Activated naive CD8-positive, alpha-beta T cell treated with anti-CD3 and anti-CD28 coated beads for 36 hours (primary cell): Measurements from ENCODE around the gene ADAMTS10. TPM values are rescaled to one million over a fixed set of nuclear protein-coding genes. Genes with fewer than 3 reads are reported as not detected.
"Not testable (repeated sequence)": the region's sequence is repeated elsewhere in the genome, so short reads cannot be mapped to it uniquely, and the experiment has no call there.

Experiments used
- DNase-seq: peaks from one replicate; pipeline ENCODE4 v3.0.0; 2021
- H3K27ac Mint-ChIP-seq: one replicate; pipeline ENCODE4 v1.8.0; 2022; ENCODE audit warnings: mild to moderate bottlenecking, moderate library complexity, mixed read lengths
- H3K27me3 Mint-ChIP-seq: one replicate; pipeline ENCODE4 v1.8.0; 2022; ENCODE audit warnings: mild to moderate bottlenecking, mixed read lengths
- H3K36me3 Mint-ChIP-seq: one replicate; pipeline ENCODE4 v1.8.0; 2021; ENCODE audit warnings: mild to moderate bottlenecking, mixed read lengths
- H3K4me1 Mint-ChIP-seq: one replicate; pipeline ENCODE4 v1.8.0; 2021; ENCODE audit warnings: mixed read lengths
- H3K4me3 Mint-ChIP-seq: one replicate; pipeline ENCODE4 v1.8.0; 2022; ENCODE audit warnings: mild to moderate bottlenecking, moderate library complexity, mixed read lengths
- H3K9me3 Mint-ChIP-seq: one replicate; pipeline ENCODE4 v1.8.0; 2022; ENCODE audit warnings: mixed read lengths
- total RNA-seq, 2 experiments: library from RNA; stranded (reverse); gene quantifications; one replicate each; pipeline ENCODE4 v1.2.3, GENCODE V29; 2021

The ADAMTS10 gene
- total RNA-seq, 2 experiments from 2014 or later: 3.7 to 4.1 TPM

- DNase-seq: no peak
- H3K27ac Mint-ChIP-seq: no peak overlapping the region
- no peaks in the 10 kb centered on the region for H3K9me3 Mint-ChIP-seq
- H3K36me3 Mint-ChIP-seq: no peaks in the 10 kb centered on the region
- peaks cover 36% of the 10 kb centered on the region for H3K4me1 Mint-ChIP-seq
- no peak overlapping the region for H3K4me3 Mint-ChIP-seq
- H3K27me3 Mint-ChIP-seq: no peaks in the 10 kb centered on the region
Observed at GRCh38 chr19:8567522-8568172, 42.9 kb downstream of the ADAMTS10 start.

- H3K4me3 Mint-ChIP-seq: no peak overlapping the region
- H3K36me3 Mint-ChIP-seq: no peaks in the 10 kb centered on the region
- no peaks in the 10 kb centered on the region for H3K9me3 Mint-ChIP-seq
- H3K4me1 Mint-ChIP-seq: peaks cover 32% of the 10 kb centered on the region
- no peak overlapping the region for H3K27ac Mint-ChIP-seq
- no peak for DNase-seq
- H3K27me3 Mint-ChIP-seq: no peaks in the 10 kb centered on the region
Observed at GRCh38 chr19:8566855-8567254, 43.7 kb downstream of the ADAMTS10 start.

- H3K36me3 Mint-ChIP-seq, H3K4me3 Mint-ChIP-seq, H3K27ac Mint-ChIP-seq, H3K9me3 Mint-ChIP-seq, H3K27me3 Mint-ChIP-seq, DNase-seq: not testable (repeated sequence)
- peaks cover 21% of the 10 kb centered on the region for H3K4me1 Mint-ChIP-seq
Observed at GRCh38 chr19:8564866-8565265, 45.6 kb downstream of the ADAMTS10 start.

- Mint-ChIP-seq H3K36me3 (no peaks in the 10 kb centered on the region), H3K9me3 (no peaks in the 10 kb centered on the region), H3K4me3 (peak overlapping the region; percentile 13), H3K27ac (no peak overlapping the region), H3K27me3 (no peaks in the 10 kb centered on the region), H3K4me1 (peaks cover 9% of the 10 kb centered on the region)
- DNase-seq: no peak
Observed at GRCh38 chr19:8561075-8561764, 49.3 kb downstream of the ADAMTS10 start.

- H3K4me3 Mint-ChIP-seq: no peak overlapping the region
- no peaks in the 10 kb centered on the region for H3K27me3 Mint-ChIP-seq
- no peak overlapping the region for H3K27ac Mint-ChIP-seq
- peaks cover 6% of the 10 kb centered on the region for H3K4me1 Mint-ChIP-seq
- no peaks in the 10 kb centered on the region for H3K36me3 Mint-ChIP-seq
- no peaks in the 10 kb centered on the region for H3K9me3 Mint-ChIP-seq
- no peak for DNase-seq
Observed at GRCh38 chr19:8558325-8558724, 52.2 kb downstream of the ADAMTS10 start.

GRCh38 chr19:8557642-8558238 lies 52.8 kb downstream of the ADAMTS10 start:
- DNase-seq: no peak
- no peaks in the 10 kb centered on the region for H3K27me3 Mint-ChIP-seq
- no peaks in the 10 kb centered on the region for H3K36me3 Mint-ChIP-seq
- peaks cover 8% of the 10 kb centered on the region for H3K4me1 Mint-ChIP-seq
- H3K4me3 Mint-ChIP-seq: no peak overlapping the region
- H3K27ac Mint-ChIP-seq: no peak overlapping the region
- H3K9me3 Mint-ChIP-seq: no peaks in the 10 kb centered on the region

GRCh38 chr19:8553729-8554128 lies 56.8 kb downstream of the ADAMTS10 start:
- DNase-seq, H3K9me3 Mint-ChIP-seq, H3K36me3 Mint-ChIP-seq, H3K27ac Mint-ChIP-seq, H3K4me1 Mint-ChIP-seq, H3K27me3 Mint-ChIP-seq, H3K4me3 Mint-ChIP-seq: not testable (repeated sequence)

- Mint-ChIP-seq H3K9me3 (no peaks in the 10 kb centered on the region), H3K36me3 (no peaks in the 10 kb centered on the region), H3K27ac (no peak overlapping the region), H3K4me1 (peaks cover 6% of the 10 kb centered on the region), H3K27me3 (no peaks in the 10 kb centered on the region), H3K4me3 (no peak overlapping the region)
- peak; percentile 32 for DNase-seq
Observed at GRCh38 chr19:8552810-8553209, 57.7 kb downstream of the ADAMTS10 start.

GRCh38 chr19:8550070-8550469 lies 60.4 kb downstream of the ADAMTS10 start:
- Mint-ChIP-seq H3K4me3 (no peak overlapping the region), H3K36me3 (no peaks in the 10 kb centered on the region), H3K27me3 (no peaks in the 10 kb centered on the region), H3K4me1 (peaks cover 2% of the 10 kb centered on the region), H3K27ac (no peak overlapping the region), H3K9me3 (no peaks in the 10 kb centered on the region)
- DNase-seq: no peak

GRCh38 chr19:8545743-8546142 lies 64.8 kb downstream of the ADAMTS10 start:
- DNase-seq: no peak
- H3K36me3 Mint-ChIP-seq: no peaks in the 10 kb centered on the region
- H3K27ac Mint-ChIP-seq: no peak overlapping the region
- no peaks in the 10 kb centered on the region for H3K9me3 Mint-ChIP-seq
- no peaks in the 10 kb centered on the region for H3K4me1 Mint-ChIP-seq
- no peaks in the 10 kb centered on the region for H3K27me3 Mint-ChIP-seq
- H3K4me3 Mint-ChIP-seq: no peak overlapping the region

GRCh38 chr19:8544168-8544567 lies 66.3 kb downstream of the ADAMTS10 start:
- Mint-ChIP-seq H3K4me3 (no peak overlapping the region), H3K9me3 (no peaks in the 10 kb centered on the region), H3K4me1 (no peaks in the 10 kb centered on the region), H3K27me3 (no peaks in the 10 kb centered on the region), H3K27ac (no peak overlapping the region), H3K36me3 (no peaks in the 10 kb centered on the region)
- DNase-seq: no peak

- Mint-ChIP-seq H3K27ac (no peak overlapping the region), H3K4me1 (no peaks in the 10 kb centered on the region), H3K9me3 (no peaks in the 10 kb centered on the region), H3K4me3 (no peak overlapping the region), H3K36me3 (peaks cover 3% of the 10 kb centered on the region), H3K27me3 (no peaks in the 10 kb centered on the region)
- no peak for DNase-seq
Observed at GRCh38 chr19:8539621-8540149, 70.8 kb downstream of the ADAMTS10 start.

- H3K27me3 Mint-ChIP-seq: no peaks in the 10 kb centered on the region
- no peak overlapping the region for H3K4me3 Mint-ChIP-seq
- DNase-seq: no peak
- H3K36me3 Mint-ChIP-seq: peaks cover 3% of the 10 kb centered on the region
- no peak overlapping the region for H3K27ac Mint-ChIP-seq
- H3K4me1 Mint-ChIP-seq: no peaks in the 10 kb centered on the region
- H3K9me3 Mint-ChIP-seq: no peaks in the 10 kb centered on the region
Observed at GRCh38 chr19:8537099-8537498, 73.4 kb downstream of the ADAMTS10 start.

- Mint-ChIP-seq H3K9me3 (no peaks in the 10 kb centered on the region), H3K27ac (no peak overlapping the region)
Observed at GRCh38 chr19:8536282-8536681, 74.2 kb downstream of the ADAMTS10 start.

GRCh38 chr19:8532225-8532624 lies 78.3 kb downstream of the ADAMTS10 start:
- H3K9me3 Mint-ChIP-seq: no peaks in the 10 kb centered on the region
- DNase-seq: no peak
- H3K36me3 Mint-ChIP-seq: peaks cover 12% of the 10 kb centered on the region
- H3K4me1 Mint-ChIP-seq: peaks cover 5% of the 10 kb centered on the region
- H3K27me3 Mint-ChIP-seq: no peaks in the 10 kb centered on the region
- no peak overlapping the region for H3K27ac Mint-ChIP-seq
- H3K4me3 Mint-ChIP-seq: no peak overlapping the region

More at GRCh38 chr19:8536282-8536681, 74.2 kb downstream of the ADAMTS10 start:
- H3K36me3 Mint-ChIP-seq: peaks cover 3% of the 10 kb centered on the region
- no peak for DNase-seq
- no peaks in the 10 kb centered on the region for H3K27me3 Mint-ChIP-seq
- H3K4me3 Mint-ChIP-seq: no peak overlapping the region
- no peaks in the 10 kb centered on the region for H3K4me1 Mint-ChIP-seq
